Body of pancreas (tissue), 4 donors: ENCODE measurements around the gene ASXL1.

ENCODE experiments used
- CTCF ChIP-seq, 7 experiments: fragments of 450-650 bp in 4 of 7; fragments of 200-600 bp in 3 of 7; sonication (generic) in 3 of 7; IDR thresholded peaks; one replicate each; pipeline ENCODE4 v1.5.1; 2016 to 2019; ENCODE audit warnings: antibody characterized with exemption in 7 of 7
- POLR2A ChIP-seq, 3 donors: fragments of 450-650 bp; IDR thresholded peaks; one replicate each; pipeline ENCODE4 v1.6.1; 2016; ENCODE audit warnings: antibody characterized with exemption in 3 of 3, mild to moderate bottlenecking in 2 of 3

GRCh38 chr20:32333988-32334885 lies 23.9 kb upstream of the ASXL1 start:
- TF ChIP-seq CTCF (IDR thresholded peaks at IDR 0.05) (no peak), POLR2A (IDR thresholded peaks at IDR 0.05) (no peak)
